GM11168 (cell line): ENCODE results near the gene KRT80.

ENCODE experiments used
- in situ Hi-C: fragments of 300-500 bp; cut with MboI; formaldehyde crosslinking; loops from one replicate; pipeline ENCODE4 v1.12.0; 2022; ENCODE audit warnings: low sequenced_read_pairs; ENCODE audit not compliant: unreplicated experiment

KRT80 gene

DNA sequence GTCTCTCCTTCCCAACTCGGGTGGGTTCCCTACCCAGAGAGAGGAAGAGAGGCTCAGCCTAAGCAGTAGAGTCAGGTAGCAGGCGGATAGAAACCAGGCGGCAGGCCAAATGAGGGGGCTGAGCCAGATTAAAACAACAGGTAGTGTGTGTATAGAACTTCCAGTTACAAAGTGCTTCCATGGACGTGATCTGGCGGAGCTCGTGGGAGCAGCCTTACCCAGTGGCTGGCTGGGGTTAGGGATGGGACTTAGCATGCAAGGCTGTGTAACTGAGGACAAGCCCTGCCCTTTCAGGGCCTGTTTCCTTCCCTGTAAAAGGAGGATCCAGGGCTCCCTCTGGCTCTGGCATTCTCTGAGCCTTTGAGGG, 8.3 kb downstream of the KRT80 start:
- in situ Hi-C loops = no loop called here

DNA sequence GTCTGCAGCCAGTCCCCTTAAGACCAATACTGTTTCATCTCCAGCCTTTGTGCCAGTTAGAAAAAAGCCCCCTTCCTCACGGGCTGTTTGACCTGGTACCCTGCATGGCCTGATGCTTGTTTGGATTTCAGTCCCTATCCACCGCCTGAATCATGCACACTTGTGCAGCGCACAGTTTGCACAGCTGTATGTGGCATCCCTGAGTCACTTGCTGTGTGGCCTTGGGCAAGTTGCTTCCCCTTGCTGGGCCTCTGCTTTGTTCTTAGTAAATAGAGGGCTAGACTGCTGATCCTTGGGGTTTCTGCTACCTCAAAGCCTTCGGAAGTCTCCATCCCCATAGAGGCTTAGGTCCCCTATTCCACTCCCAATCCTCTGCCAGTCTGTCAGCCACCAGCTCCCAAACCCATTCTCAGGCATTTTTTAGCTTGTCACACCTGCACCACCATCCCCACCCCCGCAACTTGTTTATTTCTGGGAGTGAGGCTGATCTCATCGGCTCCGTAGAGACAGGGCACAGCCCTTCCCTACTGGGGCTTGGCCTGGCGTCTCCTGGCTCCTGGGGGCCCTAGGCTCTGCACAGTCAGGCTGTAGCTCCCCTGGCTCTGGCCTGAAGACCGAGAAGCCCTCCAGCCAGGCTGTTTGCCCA, 8.8 kb downstream of the KRT80 start:
- in situ Hi-C loops = no loop called here

DNA sequence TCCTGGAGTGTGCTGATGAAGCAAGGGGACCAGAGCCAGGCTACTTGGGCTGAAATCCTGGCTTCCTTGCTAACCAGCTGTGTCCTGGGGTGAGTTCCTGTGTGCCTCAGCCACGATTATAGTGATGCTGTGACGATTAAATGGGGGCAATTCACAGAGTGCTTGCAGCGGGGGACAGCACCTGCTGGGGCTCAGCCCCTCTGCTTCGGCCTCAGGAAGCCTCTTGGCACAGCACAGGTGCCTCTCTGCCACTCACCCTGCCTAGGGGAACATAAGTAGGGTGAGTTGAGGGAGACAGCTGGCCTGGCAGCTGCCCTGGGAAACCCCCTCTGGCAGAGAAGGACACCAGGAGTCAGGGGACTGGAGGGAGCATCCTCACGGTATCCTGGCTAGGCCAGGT, 9.4 kb downstream of the KRT80 start:
- in situ Hi-C loops = no loop called here

DNA sequence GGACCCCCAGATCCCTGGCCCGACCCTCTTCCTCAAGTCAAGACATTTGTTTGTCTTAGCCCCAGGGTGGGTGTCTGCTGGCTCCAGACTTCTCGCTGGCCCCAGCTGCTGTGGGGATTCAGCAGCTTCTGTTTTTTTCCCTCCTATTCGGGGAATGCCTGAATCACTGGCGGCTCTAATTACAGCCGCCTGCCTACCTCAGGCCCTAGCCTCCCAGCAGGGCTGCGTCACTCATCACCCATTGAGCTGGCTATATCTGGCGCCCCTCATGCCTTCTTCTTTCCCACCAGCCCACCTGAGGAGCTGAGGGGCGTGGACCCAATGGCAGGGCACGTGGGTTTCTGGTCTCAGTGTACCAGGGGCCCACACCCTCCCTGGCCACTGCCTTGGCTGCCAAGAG, 10.1 kb downstream of the KRT80 start:
- in situ Hi-C loops = no loop called here

DNA sequence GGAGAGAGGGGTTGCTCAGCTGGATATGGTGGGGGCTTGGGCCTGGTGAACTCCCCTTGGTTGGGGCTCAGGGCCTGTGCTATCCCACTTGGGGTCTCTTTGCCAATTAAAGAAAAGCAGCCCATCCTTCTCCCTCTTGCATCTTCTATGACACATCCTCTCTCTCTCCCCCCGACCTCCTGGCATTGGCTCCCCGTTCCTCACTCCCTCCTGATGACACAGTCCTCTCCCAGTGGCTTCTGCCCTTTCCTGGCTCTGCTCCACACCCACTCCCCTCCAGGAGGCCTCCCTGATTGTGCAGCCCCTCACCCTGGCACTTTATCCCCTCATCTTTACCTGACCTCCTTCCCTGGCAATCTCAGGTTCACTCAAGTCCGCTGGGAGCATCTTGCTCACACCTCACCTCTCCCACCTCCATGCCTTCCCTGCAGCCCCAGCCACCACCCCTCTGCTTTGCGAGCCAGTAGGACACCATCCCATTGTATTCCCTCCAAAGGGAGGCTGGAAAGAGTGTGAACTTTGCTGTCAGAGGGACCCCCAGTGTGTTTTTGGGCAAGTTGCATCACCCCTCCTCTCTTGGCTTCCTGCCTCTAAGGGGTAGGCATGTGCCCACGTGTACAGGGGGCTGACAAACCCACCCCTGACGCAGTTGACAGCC, 10.7 kb downstream of the KRT80 start:
- in situ Hi-C loops = no loop called here

DNA sequence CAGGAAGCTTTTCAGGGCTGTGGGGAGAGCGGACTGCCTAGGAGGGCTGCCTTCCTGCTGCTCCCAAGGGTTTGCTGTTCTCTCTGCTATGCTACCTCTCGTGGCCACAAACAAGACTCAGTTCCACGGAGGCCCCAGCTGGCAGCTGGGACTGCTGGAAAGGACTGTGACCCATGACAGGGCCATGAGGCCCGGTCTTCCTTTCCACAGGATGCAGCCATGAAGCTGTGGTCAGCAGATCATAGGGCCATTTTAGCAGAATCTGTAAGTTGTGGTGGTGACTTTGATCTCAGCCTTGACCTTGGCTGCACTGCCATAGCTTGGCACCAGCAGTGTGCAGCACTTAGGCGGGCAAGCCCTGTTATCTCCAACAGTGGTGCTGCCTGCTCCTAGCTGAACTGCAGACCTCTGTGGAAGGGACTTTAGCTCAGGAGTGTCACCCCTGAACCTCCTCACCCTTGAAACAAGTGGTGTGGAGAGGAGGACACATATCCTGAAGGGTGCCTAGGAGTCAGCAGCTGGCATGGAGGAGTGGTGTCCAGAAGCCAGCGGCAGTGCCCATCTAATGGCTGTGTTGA, 12.3 kb downstream of the KRT80 start:
- in situ Hi-C loops = no loop called here

DNA sequence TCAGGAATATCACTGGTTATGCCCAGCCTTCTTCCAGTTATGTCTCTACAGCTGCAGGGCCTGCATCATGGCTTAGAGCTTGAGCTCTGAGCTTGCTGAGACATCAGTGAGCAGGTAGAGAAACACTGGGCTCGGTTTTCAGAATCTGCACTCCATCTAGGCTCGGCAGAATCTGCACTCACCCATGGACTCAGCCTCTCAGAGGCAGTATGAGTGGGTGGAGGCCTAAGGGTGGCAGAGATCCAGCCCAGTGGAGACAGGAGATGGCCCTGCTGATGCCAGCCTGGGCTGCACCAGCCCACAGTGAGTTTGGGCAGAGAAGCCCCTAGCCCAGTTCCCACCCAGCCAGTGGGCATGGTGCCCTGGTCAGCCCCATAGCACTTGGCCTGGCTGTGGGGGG, 12.8 kb downstream of the KRT80 start:
- in situ Hi-C loops = no loop called here

DNA sequence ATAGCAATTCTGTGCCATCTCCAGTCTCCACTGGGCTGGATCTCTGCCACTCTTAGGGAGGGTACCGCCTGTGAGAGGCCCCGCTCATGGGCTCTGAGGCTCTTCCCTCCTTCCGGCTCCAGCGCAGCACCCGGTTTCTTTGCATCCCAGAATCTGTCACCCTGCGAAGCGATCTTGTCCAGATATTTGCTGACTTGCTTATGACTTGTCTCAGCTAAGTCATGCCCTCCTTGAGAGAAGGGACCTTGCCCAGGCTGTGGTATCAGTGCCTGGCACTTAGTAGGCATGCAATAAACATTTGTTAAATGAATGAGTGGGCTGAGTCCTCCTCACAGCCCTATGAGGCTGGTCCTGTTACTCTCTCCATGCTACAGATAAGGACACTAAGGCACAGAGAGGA, 13.4 kb downstream of the KRT80 start:
- in situ Hi-C loops = no loop called here

DNA sequence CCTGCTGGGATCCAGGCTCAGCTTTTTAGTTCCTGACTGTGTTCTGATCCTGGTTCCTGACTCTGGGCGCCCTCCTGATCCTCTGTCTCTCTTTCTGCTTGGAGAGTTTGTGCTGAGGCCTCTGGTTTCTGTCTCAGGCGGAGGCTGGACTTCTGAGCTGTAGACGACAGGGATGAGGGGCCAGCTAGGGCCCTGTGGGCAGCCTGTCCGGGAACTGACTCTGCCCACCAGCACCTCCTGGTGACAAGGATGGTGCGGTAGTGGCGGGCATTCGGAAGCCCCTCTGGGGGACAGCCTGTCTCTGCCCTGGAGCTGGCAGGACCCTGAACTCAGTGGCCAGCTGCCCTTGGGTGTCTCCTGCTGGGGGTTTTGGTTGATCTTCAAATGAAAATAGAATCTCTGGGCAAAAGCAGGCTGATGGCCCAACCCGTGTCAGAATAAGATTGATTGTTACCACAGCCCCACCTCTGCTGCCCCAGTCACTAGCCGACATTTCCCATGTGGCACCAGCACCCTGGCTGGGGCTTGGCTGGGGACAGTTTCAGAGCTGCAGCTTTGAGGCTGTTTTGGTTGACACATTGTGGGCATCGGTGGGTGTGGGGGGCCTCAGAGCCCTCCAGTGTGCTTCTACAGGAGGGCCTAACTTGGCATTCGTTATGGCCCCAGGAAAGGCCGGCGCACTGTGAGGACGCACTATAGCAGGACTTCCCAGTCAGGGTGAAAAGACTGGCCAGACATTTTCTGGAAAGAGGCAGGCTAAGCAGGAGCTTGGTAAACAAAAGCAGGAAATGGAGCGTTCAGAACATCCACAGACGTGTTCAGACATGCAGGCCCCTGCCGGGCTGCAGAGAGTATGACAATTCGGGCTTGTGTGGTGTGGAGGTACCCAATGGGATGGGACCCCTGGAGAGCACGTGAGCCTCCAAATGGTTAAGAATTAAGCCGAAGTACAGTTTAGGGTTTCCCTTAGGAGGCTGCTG, 16.2 kb downstream of the KRT80 start:
- in situ Hi-C loops = no loop called here

DNA sequence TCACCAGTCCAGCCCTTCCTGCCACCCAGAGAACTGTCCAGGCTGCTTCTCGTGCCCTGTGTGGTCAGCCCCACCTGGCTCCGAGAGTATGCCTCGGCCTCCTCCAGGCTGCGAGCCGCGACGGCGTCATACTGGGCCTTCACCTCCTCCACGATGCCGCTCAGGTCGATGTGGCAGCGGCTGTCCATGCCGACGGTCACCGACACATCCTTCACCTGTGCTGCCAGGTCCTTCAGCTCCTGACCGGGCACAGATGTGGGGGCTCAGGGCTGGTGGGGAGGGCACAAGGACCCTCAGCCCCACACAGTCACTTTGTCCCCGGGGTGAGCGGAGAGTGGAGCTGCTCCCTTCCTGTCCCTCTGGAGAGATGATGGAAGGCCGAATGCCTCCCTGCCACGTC, 18.3 kb downstream of the KRT80 start:
- in situ Hi-C loops = no loop called here

DNA sequence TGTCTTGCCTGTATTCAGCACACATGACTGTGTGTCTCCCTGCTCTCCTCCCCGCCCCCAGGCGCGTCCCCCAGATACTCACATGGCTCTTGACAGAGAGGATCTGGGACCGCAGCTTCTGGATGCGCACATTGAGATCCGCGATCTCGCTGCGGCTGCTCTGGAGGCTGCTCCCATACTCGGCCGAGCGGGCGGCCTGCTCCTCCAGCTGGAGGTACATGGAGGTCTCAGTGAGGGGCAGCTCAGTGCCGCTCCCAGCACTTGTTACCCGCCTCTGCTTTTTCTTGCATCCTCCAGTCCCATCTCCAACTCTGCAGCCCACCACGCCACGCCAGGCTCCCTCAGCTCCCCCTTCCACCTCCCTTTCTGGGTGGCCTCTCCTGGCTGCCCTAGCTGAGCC, 18.9 kb downstream of the KRT80 start:
- in situ Hi-C loops = no loop called here

DNA sequence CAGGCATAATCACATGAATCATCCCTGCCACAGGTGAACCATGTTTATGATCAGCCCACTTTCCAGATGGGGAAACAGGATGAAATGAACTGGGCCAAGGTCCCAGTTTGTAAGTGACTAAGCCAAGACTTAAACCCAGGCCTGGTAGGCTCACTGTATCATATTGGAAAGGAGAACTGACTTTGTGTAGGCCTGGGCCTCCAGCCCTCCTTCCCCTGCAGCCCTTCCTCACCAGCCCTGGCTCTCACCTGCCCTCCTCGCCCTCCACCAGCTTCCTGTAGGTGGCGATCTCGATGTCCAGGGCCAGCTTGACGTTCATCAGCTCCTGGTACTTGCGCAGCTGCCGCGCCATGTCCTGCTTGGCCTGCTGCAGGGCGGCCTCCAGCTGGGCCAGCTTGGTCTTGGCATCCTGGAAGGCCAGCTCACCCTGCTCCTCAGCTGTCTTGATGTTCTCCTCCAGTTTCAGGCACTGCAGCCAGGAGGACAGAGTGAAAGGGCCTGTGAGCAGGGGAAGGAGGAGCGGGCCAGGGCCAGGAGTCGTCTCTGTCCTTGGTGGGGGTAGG, 19.8 kb downstream of the KRT80 start:
- in situ Hi-C loops = no loop called here

DNA sequence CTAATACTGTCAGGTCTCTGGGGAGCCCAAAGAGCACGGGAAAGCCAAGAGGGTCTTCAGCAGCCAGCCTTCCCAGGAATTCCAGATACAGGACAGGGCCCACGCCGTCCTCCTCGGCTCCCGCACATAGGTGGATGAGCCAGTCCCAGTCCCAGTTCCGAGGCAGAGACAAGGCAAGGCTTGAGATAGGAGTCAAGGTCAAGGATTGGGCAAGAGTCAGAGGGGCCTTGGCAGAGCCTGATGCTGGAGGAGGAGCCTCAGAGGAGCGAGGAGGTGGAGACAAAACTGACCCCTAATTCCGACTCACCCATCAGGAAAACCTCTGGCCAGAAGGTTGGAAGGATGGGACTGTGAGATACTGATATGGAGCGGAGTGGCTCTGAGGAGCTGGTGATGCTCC, 21.0 kb downstream of the KRT80 start:
- in situ Hi-C loops = no loop called here

DNA sequence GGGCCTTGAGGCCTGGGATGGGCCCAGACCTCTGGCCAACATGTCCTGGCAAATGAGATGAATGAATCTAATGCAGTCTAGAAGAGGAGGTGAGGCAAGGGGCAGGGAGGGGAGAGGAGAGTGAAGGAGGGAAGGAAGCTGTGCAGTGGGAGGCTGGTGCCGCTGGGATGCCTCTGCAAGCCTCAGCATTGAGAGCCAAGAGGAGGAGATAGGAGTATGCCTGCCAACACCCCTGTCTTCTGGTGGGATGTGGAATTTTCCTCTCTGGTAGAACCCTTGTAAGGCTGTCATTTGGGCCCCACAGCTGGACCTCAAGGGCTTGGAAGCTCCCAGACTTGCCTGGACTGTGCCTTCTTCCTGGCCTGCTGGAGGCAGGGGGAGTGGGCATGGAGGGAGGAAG, 21.9 kb downstream of the KRT80 start:
- in situ Hi-C loops = no loop called here

DNA sequence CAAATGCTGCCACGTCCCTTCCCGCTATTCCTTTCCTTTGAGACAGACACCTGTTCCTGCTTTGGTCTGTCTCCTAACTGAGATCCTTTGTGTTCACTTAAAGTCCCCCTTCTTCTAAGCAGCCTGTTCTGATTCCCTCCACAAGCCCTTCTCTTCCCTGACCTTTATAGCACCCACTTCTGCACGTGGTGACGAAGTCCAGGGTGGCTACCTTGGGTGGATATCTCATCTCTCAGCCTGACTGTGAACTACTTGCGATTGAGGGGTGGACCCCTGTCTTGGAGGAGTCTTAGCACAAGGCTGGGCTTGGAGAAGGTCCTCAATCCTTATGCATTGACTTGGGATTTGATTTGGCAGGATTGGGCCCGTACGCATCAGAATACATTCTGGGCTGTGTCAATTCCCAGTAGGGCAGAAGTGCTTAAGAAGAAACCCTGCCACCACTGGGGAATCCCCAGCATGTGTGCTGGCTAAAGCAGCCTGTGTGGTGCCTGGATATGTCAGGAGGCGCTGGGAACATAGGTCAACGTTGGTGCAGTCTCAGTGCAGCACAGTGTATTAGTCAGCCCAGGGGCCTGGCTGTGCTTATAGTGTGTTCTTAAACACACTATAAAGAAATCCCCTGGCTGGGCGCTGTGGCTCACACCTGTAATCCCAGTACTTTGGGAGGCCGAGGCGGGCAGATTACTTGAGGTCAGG, 23.6 kb downstream of the KRT80 start:
- in situ Hi-C loops = no loop called here

DNA sequence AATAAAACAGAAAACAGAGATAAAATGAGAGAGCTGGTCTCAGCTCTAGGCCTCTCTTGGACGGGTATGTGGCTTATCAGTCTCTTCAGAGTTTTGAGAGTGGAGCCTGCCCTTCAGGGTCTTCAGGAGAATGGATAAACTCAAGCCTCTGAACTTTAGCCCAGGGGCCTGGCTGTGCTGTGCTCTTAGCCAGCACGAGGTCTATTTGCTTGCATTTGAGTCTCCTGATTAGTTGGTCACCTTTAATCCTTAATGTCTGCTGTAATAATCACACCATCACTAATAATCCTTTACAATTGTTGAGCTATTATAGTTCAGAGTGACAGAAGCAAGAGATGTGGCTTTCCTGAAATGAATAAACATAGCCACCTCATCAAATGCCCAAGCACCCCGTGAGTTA, 24.3 kb downstream of the KRT80 start:
- in situ Hi-C loops = no loop called here

DNA sequence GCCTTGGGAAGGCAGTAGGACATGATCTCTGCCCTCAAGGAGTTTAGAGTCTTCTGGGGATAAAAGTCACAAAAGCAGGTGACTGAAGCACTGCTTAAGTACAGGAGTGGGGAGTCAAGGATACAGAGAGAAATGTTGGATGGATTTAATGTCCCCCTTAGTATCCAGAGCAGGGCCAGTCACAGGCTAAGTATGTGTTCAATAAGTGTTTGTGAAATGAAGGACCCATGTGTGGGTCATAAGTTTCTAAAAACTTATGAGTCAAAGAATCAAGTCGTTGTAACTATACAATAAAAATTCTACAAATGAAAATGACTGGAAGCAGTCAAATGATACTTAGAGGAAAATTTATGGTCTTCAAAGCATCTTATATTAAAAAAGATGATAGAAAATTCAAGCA, 25.1 kb downstream of the KRT80 start:
- in situ Hi-C loops = no loop called here

DNA sequence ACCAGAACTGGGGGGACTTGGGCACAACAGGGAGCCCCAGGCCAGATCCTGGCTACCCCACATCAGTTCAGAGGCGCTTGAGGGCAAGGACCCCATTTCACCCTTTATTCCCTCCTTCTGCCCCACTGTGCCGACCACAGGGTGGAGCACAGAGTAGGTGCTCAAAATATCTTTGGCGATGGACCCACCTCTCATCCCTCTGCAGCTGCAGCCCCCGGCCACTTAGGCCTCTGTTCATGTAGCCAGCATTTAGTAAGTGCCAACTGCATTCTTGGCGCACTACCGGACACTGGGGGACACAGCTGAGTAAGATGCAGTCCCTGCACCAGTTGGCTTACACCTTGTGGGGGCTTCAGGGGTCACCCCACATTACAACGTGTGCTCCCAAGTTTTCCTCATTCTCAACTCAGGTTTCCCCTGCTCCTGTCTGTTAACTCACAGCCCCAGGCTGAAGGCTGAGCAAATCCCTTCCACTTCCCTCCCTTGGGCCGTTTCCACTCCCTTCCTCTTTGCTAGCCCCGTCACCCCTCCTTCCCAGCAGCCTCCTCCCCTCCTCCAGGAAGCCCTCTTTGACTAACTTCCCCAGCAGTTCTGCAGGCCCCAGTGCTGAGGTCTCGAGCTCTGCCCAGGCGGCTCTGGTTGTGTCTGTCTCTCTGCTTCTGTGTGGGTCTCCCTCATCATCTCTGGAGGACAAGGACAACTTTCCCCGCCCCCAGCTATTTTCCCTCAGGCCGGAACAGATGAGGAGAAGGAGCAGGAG, 26.5 kb downstream of the KRT80 start:
- in situ Hi-C loops = no loop called here

DNA sequence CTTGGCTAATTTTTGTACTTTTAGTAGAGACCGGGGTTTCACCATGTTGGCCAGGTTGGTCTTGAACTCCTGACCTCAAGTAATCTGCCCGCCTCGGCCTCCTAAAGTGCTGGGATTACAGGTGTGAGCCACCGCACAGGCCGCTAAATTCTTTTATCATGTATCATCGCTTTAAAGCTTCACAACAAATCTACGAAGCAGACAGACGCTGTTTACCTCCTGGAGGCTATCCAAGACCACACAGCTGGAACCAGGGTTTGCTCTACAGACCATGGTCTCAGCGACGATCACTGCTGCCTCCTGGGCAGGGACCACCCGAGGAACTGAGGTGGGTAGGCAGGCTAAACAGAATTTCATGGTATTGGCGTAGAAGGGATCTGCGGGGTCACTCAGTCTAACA, 27.2 kb downstream of the KRT80 start:
- in situ Hi-C loops = no loop called here
